Left forelimb (tissue), 1 donor: ENCODE measurements around the gene ST3GAL4.
A peak's percentile ranks its signal among the peaks of the same experiment; 100 is the strongest.

Experiments
- DNase-seq: peaks from one replicate; pipeline ENCODE4 v3.0.0-alpha.2; 2018; ENCODE audit warnings: low spot score

The ST3GAL4 gene

GRCh38 chr11:126422446-126422845 is 67.0 kb downstream of the ST3GAL4 start:
- no peak for DNase-seq

- no peak for DNase-seq
Measured at GRCh38 chr11:126423154-126423553, 67.7 kb downstream of the ST3GAL4 start.

GRCh38 chr11:126423743-126424142 is 68.3 kb downstream of the ST3GAL4 start:
- DNase-seq = no peak

GRCh38 chr11:126424471-126425039 is 69.1 kb downstream of the ST3GAL4 start:
- no peak for DNase-seq

- no peak for DNase-seq
Measured at GRCh38 chr11:126426106-126426505, 70.6 kb downstream of the ST3GAL4 start.

GRCh38 chr11:126426820-126427749 is 71.6 kb downstream of the ST3GAL4 start:
- DNase-seq = no peak

- DNase-seq = no peak
Measured at GRCh38 chr11:126430581-126431335, 75.3 kb downstream of the ST3GAL4 start.

- no peak for DNase-seq
Measured at GRCh38 chr11:126431401-126432064, 76.0 kb downstream of the ST3GAL4 start.

- DNase-seq = no peak
Measured at GRCh38 chr11:126432065-126432461, 76.6 kb downstream of the ST3GAL4 start.

GRCh38 chr11:126432525-126432924 is 77.0 kb downstream of the ST3GAL4 start:
- no peak for DNase-seq

GRCh38 chr11:126433244-126433846 is 77.9 kb downstream of the ST3GAL4 start:
- no peak for DNase-seq

- no peak for DNase-seq
Measured at GRCh38 chr11:126433989-126434949, 78.8 kb downstream of the ST3GAL4 start.

GRCh38 chr11:126434950-126435335 is 79.5 kb downstream of the ST3GAL4 start:
- DNase-seq = no peak

- no peak for DNase-seq
Measured at GRCh38 chr11:126436209-126436755, 80.8 kb downstream of the ST3GAL4 start.

GRCh38 chr11:126437731-126438130 is 82.2 kb downstream of the ST3GAL4 start:
- DNase-seq = no peak

- DNase-seq = no peak
Measured at GRCh38 chr11:126438272-126438671, 82.8 kb downstream of the ST3GAL4 start.

GRCh38 chr11:126438691-126439090 is 83.2 kb downstream of the ST3GAL4 start:
- no peak for DNase-seq

- DNase-seq = no peak
Measured at GRCh38 chr11:126440276-126440675, 84.8 kb downstream of the ST3GAL4 start.

GRCh38 chr11:126440792-126441514 is 85.5 kb downstream of the ST3GAL4 start:
- DNase-seq = peak; percentile 88

GRCh38 chr11:126443120-126443519 is 87.6 kb downstream of the ST3GAL4 start:
- DNase-seq = no peak
